GM12864 (cell line): ENCODE results near the gene RPL27.
"Not testable (repeated sequence)": the region's sequence is repeated elsewhere in the genome, so short reads cannot be mapped to it uniquely, and the experiment has no call there.

ENCODE experiments used
- DNase-seq: peaks from one replicate; pipeline ENCODE4 v3.0.0-alpha.2; 2011; ENCODE audit warnings: low read depth
- H3K4me3 ChIP-seq: 2 replicates; pipeline ENCODE4 v1.5.1; 2011; ENCODE audit warnings: mild to moderate bottlenecking, low read depth, low read length, control low read depth
- TF ChIP-seq, protein P1 (sequence below): IDR thresholded peaks from 2 replicates; pipeline ENCODE4 v1.5.1; 2011; ENCODE audit warnings: low read depth, mild to moderate bottlenecking, moderate library complexity, low read length, control low read depth, inconsistent platforms; ENCODE audit errors: missing control alignments

Gene RPL27

DNA sequence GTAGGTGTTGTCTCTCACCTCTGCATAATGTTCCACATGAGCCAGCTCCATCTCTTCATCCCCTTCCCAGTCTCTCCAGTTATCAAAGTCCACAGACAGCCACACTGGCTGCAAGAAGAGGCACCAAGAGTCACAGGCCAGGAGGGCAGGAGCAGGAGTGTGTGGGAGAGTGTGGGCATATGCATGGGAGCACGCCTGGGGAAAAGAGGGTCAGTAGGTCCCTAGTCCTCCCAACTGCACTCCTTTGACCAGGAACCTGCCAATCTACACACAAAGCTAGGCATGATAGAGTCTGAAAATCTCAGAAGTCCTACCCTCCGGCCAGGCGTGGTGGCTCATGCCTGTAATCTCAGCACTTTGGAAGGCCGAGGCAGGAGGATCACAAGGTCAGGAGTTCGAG, 26.6 kb upstream of the RPL27 start:
- TF ChIP-seq, protein P1, sequence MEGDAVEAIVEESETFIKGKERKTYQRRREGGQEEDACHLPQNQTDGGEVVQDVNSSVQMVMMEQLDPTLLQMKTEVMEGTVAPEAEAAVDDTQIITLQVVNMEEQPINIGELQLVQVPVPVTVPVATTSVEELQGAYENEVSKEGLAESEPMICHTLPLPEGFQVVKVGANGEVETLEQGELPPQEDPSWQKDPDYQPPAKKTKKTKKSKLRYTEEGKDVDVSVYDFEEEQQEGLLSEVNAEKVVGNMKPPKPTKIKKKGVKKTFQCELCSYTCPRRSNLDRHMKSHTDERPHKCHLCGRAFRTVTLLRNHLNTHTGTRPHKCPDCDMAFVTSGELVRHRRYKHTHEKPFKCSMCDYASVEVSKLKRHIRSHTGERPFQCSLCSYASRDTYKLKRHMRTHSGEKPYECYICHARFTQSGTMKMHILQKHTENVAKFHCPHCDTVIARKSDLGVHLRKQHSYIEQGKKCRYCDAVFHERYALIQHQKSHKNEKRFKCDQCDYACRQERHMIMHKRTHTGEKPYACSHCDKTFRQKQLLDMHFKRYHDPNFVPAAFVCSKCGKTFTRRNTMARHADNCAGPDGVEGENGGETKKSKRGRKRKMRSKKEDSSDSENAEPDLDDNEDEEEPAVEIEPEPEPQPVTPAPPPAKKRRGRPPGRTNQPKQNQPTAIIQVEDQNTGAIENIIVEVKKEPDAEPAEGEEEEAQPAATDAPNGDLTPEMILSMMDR: no peak
- DNase-seq: no peak

GRCh38 chr17:42973323-42973722, 24.9 kb upstream of the RPL27 start:
- DNase-seq, H3K4me3 ChIP-seq: not testable (repeated sequence)

More for the DNA sequence above, 26.6 kb upstream of the RPL27 start:
- H3K4me3 ChIP-seq: no peak overlapping the region

DNA sequence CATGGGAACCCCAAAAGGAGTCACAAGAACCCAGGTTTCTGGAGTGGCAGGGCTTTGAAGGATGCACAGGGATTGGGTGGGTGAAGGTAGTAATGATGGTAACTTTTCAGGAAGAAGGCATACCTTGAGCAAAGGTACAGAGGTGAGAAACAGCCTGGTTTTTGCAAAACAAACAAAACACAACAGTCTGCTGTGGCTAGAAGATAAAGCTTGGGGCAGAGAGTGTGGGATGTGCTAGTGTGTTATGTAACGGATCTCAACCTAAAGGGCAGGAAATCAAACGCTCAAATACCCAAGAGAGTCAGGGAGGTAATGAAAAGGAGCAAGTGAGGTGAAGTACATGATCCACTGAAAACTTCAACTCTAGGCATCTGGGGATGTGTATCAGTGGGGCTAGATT, 23.0 kb upstream of the RPL27 start:
- DNase-seq: no peak
- TF ChIP-seq, protein P1: no peak
- H3K4me3 ChIP-seq: no peak overlapping the region

DNA sequence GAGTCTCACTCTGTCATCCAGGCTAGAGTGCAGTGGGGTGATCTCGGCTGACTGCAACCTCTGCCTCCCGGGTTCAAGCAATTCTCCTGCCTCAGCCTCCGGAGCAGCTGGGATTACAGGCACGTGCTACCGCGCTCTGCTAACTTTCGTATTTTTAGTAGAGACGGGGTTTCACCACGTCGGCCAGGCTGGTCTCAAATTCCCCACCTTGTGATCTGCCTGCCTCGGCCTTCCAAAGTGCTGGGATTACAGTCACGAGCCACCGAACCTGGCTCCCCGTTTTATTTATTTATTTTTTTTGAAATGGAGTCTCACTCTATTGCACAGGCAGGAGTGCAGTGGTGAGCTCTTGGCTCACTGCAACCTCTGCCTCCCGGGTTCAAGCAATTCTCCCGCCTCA, 22.5 kb upstream of the RPL27 start:
- DNase-seq, H3K4me3 ChIP-seq: not testable (repeated sequence)

DNA sequence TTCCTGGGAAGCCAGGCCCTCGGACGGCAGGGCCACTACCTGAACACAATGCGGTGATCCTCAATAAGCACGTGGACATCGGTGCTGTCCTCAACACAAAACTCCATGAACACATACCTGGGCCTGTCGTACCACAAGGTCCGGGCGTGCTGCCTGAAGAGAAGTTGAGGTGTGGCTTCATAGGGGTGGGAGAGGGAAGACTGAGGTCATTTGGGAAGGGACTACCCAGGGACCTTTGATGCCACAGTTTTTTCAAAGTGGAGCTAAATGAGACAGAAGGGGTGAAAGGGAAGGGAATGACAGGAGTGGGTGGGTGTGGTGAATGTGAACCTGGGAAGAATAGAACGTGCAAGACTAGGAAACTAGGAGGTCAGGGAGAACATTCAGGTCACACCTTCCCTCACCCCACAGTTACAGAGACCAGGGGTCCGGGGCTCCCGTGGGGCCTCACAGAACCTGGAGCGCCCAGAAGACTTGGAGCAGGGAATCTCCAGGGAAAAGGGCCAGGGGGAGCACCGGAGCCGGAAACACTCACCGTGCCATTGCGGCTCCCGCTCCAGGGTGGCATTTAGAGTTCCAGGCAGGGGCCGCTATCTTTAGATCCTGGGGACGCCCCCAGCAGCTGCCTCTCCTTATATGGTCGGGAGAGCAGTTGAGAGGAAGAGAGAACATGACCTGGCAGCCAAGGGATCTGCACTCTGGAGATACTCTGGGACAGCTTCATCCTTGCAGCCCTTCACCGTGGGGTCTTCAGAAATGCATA, 18.5 kb upstream of the RPL27 start, which contains the start of gene PTGES3L:
Gene PTGES3L (minus strand): TSS at position 570 of the 763 bp plus-strand sequence. CDS start 27 bp downstream, at position 543.
- H3K4me3 ChIP-seq: peak within 1 kb of the TSS; percentile 88
- TF ChIP-seq, protein P1: no peak
- no peak for DNase-seq

GRCh38 chr17:42980274-42980765, 17.9 kb upstream of the RPL27 start, which contains the start of gene RUNDC1:
Gene RUNDC1, plus strand, starts transcription at chr17:42980565. Its CDS starts 12 bp downstream, at chr17:42980577.
- DNase-seq: no peak
- peak within 1 kb of the TSS; percentile 88 for H3K4me3 ChIP-seq
- TF ChIP-seq, protein P1: no peak

- peak overlapping the region; percentile 88 for H3K4me3 ChIP-seq
- TF ChIP-seq, protein P1: peak; percentile 31
- DNase-seq: no peak
These were observed 17.3 kb upstream of the RPL27 start for GRCh38 chr17:42980766-42981397.
